HG03196 (cell line): ENCODE data around the gene ETFRF1.

ENCODE experiments used
- ATAC-seq: cut with Tn5 transposase; IDR thresholded peaks from one replicate; pipeline ENCODE4 v1.9.1; 2021; ENCODE audit not compliant: unreplicated experiment

Gene ETFRF1, protein sequence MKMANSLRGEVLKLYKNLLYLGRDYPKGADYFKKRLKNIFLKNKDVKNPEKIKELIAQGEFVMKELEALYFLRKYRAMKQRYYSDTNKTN

GRCh38 chr12:25195056-25195971 lies at the start of gene ETFRF1, which contains the start of gene DNAI7:
ETFRF1 (plus strand) TSS chr12:25195237; CDS start chr12:25203957, 8,720 bp downstream.
DNAI7 (minus strand) TSS chr12:25195160; CDS start chr12:25195078, 82 bp downstream.
- ATAC-seq, result peak; percentile 95

DNA sequence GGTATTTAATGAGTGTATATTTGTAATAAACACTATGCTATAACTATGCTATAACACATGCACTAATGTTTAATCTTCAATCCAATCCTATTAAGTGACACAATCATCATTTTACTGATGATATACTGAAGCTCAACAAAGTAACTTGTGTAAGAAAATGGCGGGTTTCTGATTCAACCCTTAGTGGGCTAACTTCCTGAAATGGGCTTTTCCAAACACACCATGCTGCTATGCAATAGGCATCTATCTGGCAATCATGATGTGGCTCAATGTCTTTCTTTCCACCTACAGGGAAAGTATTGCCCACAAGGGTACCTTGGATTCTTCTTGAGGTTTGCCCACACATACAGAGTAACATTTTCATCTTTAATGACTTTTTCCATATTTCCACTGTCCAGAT lies 48.4 kb upstream of the ETFRF1 start:
- no peak for ATAC-seq

- no peak for ATAC-seq
Measured at GRCh38 chr12:25151476-25151875, 43.6 kb upstream of the ETFRF1 start.

DNA sequence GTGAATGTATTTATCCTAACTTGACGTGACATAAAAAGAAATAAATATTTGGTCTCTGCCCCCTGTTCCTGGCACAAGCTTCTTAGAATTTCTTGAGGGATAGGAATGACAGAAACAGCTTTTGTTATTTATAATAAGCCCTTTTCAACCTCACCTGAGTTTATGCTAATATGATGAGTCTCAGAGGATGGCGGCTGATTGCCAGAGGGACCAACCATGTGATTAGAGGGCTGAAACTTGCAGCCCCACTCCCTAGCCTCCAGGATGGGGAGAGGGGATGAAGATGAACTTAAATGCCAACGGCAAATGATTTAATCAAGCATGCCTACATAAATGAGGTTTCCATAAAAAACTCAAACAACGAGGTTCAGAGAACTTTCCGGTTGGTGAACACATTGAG lies 43.0 kb upstream of the ETFRF1 start:
- no peak for ATAC-seq

GRCh38 chr12:25155022-25155576 lies 39.9 kb upstream of the ETFRF1 start:
- no peak for ATAC-seq

GRCh38 chr12:25156061-25156460 lies 39.0 kb upstream of the ETFRF1 start:
- no peak for ATAC-seq

DNA sequence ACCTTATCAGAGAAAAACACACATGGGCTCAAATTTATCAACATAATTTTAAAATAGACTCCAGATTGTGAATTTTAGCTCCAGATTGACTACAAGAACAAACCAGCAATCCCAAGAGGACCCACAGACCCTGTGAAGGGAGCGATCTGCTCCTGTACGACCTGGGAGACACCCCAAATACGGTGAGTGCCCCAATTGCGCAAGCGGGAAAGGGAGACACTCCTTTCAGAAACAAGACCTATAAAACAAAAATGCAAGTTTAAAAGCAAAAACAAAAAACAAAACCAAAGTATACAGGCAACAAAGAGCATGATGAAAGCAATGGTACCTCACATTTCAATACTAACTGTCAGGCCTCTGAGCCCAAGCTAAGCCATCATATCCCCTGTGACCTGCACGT lies 32.2 kb upstream of the ETFRF1 start:
- no peak for ATAC-seq

DNA sequence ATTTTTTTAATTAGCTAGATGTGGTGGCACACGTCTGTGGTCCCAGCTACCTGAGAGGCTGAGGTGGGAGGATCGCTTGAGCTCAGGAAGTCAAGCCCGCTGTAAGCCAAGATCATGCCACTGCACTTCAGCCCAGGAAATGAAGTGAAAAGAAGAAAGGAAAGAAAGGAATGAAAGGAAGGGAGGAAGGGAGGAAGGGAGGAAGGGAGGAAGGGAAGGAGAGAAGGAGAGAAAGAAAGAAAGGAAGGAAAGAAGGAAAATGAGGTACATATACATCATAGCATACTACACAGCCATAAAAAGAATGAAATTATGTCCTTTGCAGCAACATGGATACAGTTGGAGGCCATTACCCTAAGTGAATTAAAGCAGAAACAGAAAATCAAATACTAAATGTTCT lies 12.3 kb upstream of the ETFRF1 start:
- ATAC-seq, result no peak

DNA sequence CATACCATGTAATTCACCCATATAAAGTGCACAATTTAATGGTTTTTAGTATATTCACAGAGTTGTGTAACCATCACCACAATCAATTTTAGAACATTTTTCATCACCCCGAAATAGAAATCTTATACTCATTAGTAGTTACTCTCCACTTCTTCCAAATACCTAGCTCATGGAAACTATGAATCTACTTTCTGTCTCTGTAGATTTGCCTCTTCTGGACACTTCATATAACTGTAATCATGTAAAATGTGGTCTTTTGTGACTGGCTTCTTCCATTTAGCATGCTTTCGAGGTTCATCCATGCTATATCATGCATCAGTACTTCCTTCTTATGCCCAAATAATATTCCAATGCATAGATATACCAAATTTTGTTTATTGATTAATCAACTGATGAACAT lies 10.9 kb upstream of the ETFRF1 start:
- ATAC-seq, result no peak

- ATAC-seq, result no peak
Measured at GRCh38 chr12:25186038-25186787, 8.8 kb upstream of the ETFRF1 start.

- peak; percentile 75 for ATAC-seq
Measured at GRCh38 chr12:25186788-25187402, 8.1 kb upstream of the ETFRF1 start.

DNA sequence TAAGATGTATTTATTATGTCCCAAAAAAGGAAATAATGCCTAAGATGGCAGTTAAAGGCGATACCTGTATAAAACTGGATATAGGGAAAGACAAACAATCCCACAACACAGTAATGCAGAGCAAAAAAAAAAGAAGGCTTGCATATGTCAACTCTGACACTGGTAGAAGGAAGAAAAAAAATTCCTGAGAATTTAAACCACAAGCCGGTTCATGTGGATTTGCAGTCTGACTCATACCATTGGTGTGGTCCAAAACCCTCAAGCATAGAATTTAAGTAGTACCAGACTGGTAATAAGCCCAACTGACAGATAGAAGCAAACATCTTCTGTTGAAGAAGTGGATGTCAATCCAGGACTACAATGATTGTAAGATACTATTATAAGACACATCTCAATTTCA lies 7.3 kb upstream of the ETFRF1 start:
- no peak for ATAC-seq

- no peak for ATAC-seq
Measured at GRCh38 chr12:25189656-25190055, 5.4 kb upstream of the ETFRF1 start.

DNA sequence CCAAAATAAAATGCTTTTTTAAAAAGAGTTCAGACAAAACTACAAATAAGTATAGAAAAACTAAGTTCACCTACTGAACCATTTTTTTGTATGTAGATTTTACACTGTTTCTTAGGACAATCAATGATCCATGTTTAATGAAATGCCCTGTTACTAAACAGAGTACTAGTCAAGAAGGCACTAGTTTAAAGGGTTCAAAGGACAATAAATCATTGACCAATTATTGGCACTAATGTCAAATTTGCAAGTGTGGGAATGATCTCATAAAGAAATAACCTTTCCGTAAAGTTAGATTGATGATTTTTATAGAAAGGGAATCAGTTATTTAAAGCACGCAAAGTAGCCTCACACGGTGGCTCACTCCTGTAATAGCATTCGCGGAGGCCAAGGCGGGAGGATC lies 4.2 kb upstream of the ETFRF1 start:
- no peak for ATAC-seq

DNA sequence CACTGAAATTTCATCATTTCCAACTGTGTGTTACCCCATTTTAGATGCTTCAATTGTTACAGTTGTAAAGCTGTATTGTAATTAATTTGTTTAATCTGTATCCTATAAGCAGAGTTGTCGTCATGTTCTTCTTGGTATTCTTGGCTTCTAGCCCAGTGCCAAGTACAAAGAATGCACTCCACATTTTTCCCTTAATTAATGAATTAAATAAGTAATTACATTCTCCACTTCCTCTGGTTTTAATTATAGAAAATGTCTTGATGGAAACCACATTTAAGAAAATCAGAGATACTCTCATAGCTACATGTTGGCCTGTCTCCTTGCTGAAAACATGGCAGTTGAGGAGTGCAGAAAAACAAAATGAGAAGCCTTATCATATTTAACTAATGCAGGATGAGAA lies 823 bp upstream of the ETFRF1 start:
- ATAC-seq, result no peak

- no peak for ATAC-seq
Measured at GRCh38 chr12:25194722-25195055, 348 bp upstream of the ETFRF1 start.

- ATAC-seq, result no peak
Measured at GRCh38 chr12:25197608-25198007, 2.6 kb downstream of the ETFRF1 start.

GRCh38 chr12:25200703-25201102 lies 5.7 kb downstream of the ETFRF1 start:
- ATAC-seq, result no peak

DNA sequence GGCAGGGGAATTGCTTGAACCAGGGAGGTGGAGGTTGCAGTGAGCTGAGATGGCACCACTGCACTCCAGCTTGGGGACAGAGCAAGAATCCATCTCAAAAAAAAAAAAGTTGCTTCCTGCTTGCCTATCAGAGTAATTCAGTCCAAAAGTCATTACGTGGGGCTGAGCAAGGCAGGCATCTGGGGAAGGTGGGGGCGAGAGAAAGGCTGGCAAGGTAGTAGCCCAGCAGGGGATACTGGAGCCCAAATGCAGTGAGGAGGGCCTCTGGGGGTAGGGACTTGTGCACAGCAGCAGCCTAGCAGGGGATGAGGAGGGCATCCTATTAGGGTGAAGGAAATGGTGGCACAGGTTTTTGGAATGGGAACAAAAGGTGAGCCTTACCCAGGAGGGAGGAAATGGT lies 7.1 kb downstream of the ETFRF1 start:
- no peak for ATAC-seq

DNA sequence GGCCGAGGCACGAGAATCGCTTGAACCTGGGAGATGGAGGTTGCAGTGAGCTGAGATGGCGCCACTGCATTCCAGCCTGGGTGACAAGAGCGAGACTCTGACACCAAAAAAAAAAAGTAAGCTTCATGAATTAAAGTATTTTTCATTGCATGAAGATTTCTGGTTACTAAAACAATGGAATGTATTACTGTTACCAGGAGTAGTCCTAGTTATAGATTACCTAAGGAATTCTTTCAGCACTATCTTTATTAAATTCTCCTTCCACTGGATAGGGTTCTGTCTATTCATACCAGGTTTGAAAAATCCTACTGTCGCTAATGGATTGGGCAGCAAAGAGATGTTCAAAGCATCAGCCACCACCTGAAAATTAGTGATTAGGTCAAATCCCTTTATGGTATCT lies 12.4 kb downstream of the ETFRF1 start:
- ATAC-seq, result no peak

GRCh38 chr12:25207846-25208245 lies 12.8 kb downstream of the ETFRF1 start:
- no peak for ATAC-seq
